Left renal pelvis (tissue), 4 donors: ENCODE data around the gene SEZ6L2. TPM values are rescaled to one million over a fixed set of nuclear protein-coding genes. Genes with fewer than 3 reads are reported as not detected.
A peak's percentile ranks its signal among the peaks of the same experiment; 100 is the strongest.
"Not testable (repeated sequence)": the region's sequence is repeated elsewhere in the genome, so short reads cannot be mapped to it uniquely, and the experiment has no call there.

Experiments used
- DNase-seq, 4 donors: peaks; one replicate each; pipeline ENCODE4 v3.0.0-alpha.2; 2013; ENCODE audit warnings: low read depth in 4 of 4, low spot score in 3 of 4
- polyA plus RNA-seq, 4 donors: library from polyadenylated mRNA; unstranded; fragments of 120-200 nt; gene quantifications; one replicate each; pipeline ENCODE4 v1.2.1, GENCODE V29; 2013; ENCODE audit not compliant: insufficient read length in 4 of 4

The SEZ6L2 gene
- polyA plus RNA-seq, 4 donors, result 9.5 to 11.8 (median 10.9) TPM

DNA sequence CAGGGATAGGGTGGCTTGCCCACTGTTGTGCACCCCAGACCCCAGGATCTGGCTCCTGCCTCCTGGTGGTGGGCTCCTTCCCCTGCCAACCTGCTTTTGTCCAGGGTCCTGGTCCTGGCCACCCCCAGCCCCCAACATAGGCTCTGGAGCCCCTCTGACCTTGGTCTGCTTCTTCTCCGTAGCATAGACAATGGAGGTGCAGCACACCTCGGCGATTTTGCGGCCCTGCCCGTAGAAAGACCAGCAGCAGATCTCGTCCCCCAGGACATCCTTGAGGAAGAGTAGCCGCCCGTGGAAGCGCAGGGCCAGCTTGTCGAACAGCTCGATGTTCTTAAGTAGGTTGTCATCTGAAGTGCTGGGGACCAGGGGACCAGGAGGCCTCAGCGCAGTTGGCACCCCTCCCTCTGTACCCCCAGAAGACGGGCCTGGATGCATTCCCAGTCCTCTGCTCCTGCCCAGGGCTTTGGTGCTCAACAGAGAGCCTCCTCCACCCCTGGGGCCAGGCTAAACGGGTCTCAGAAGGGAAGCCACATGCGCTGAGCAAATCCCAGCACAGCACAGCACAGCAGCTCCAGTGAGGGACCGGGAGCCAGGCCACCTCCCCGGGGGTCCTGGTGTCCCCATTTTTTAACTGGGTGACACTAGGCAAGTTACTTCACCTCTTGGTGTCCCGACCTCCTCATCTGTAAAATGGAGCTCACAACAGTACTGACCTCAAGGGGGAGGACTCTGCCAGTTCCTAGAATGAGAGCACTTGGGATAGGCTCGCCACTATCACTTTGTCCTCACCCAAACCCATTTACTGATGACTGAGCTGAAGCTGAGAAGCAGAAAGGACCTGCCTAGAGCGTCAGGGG, 11.7 kb upstream of the SEZ6L2 start:
- DNase-seq, result no peak

DNA sequence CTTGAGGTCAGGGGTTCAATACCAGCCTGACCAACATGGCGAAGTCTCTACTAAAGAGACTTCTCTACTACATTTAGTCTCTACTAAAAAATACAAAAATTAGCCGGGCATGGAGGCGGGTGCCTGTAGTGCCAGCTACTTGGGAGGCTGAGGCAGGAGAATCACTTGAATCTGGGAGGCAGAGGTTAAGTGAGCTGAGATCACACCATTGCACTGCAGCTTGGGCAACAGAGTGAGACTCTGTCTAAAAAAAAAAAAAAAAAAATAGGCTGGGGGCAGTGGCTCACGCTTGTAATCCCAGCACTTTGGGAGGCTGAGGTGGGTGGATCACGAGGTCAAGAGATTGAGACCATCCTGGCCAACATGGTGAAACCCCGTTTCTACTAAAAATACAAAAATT, 10.5 kb upstream of the SEZ6L2 start:
- not testable (repeated sequence) for DNase-seq

DNA sequence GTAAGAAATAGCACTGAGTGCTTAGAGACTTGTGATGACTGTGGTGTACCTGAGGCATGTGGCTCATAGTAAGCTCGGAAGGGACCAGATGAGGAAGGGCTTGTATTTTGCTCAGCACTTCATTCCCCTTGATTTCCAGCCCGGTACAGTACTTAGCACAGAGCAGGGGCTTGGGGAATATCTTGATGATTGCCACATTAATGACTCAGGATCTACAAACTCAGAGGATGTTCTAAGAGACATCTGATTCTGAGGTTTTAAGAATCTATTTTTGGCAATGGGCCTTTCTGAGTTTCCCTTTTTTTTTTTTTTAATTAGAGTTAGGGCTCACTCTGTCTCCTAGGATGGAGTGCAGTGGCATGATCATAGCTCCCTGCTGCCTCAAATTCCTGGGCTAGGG, 10.0 kb upstream of the SEZ6L2 start:
- no peak for DNase-seq

DNA sequence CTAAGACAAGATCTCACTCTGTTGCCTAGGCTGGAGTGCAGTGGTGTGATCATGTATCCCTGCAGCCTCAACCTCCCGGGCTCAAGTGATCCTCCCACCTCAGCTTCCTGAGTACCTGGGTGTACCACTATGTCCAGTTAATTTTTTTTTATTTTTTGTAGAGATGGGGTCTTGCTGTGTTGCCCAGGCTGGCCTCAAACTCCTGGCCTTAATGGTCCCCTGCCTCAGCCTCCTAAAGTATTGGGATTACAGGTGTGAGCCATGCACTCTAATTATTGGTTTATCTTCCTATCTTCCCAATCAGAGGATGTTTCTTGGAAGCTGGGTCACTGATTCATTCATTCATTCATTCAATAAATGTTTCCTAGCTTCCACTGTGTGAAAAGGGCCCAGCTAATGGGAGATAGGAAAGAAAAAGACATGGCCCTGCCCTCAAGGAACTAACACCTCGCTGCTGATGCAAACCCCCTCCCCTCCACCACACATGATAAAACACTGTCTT, 9.4 kb upstream of the SEZ6L2 start:
- DNase-seq, result no peak

DNA sequence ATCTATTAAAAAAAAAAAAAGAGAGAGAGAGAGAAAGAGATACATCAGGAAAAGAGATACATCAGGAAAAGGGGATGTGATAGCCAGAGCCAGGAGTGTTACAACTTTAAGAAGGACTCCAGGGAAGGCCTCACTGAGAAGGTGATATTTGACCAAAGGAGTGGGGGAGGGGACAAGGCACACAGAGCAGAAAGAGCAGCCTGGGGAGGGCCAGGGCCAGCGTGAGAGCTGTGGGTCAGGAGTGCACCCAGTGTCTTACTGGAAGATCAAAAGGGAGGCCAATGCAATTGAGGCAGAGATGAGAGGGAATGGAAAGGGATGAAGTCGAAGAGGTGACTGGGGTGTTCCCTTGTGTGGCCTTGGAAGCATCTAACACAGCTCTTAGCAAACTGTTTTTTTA, 8.6 kb upstream of the SEZ6L2 start:
- no peak for DNase-seq

DNA sequence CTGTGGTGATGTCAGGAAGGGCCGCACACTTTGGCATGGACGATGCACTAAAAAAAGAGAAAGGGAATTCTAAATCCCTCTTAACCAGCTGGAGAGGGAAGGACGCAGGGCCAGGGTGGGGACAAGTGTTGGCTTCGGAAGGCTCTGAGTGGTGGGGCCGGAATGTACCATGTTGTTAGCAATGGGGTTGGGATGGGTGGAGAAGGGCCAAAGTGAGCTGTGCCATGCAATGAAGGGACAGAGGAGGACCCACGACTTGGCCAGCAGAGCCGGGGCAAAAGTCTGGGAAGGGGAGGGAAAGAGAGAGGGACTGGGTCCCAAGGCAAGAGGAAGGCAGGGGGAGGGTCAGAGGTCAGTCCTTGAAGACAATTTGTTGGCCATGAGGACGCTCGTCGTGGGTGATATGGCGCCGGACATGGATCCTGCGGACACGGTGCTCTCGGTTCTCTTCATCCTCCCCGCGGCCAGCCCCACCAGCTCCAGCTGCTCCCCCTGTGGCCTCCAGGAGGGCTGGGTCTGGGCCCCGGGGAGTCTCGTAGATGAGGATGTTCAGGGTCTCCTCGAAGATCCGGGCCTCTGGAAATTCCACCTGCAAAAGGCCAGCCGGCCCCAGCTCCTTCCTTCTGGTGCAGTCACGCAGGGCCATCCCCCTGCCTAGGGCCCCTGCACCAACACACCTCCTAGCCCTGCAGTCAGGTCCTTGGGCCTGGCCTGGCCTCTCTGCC, 7.3 kb upstream of the SEZ6L2 start:
- DNase-seq, result no peak

DNA sequence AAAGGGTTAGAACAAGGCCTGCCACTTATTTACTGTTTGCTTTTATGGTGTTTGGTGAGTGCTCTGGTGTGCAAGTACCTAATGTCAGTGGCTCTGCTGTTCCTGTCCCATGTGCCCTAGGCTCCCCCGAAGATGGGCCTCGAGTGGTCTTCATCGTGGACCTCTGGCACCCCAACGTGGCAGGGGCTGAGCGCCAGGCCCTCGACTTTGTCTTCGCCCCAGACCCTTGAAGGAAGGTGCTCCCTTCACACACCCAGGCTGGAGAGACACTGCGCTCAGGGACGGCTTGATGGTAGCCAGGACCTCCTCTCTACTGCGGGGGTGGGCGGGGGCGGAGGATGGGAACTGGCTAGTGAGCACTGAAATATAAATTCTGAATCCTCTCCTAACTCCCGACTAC, 6.3 kb upstream of the SEZ6L2 start:
- no peak for DNase-seq

DNA sequence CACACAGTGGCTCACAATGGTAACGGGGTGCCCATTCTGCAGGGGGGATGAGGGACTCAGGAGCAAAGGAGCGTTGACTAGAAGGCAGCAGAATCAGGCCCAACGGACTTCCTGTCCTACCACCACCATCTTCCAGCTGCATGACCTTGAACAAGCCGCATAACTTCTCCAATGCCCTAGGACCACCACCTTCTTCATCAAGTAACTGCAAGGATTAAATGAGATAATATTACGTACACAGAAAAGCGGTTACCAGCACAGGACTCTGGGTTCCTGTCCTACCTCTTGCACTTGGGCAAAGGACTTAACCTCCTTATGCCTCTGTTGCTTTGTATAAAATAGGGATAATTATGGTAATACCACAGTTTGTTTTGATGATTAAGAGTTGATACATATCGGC, 5.6 kb upstream of the SEZ6L2 start:
- DNase-seq, result no peak

DNA sequence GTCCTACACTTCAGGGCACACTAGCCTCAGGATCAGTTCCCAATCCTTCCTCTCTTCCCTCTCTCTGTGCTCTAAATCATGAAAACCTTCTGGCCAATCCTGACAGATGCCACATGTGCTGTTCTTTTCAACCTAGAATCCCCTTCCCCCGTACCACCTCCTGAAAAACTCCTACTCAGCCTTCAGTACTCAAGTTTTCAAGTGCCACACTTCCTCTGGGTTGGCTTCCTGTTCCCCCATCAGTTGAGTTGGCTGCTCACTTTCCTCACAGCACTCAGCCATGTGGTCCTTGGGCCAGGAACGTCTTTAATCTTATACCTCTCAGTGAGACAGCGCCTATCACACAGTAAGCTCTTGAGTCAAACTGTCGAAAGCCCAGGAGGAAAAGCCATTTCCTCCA, 4.2 kb upstream of the SEZ6L2 start:
- DNase-seq, result no peak

DNA sequence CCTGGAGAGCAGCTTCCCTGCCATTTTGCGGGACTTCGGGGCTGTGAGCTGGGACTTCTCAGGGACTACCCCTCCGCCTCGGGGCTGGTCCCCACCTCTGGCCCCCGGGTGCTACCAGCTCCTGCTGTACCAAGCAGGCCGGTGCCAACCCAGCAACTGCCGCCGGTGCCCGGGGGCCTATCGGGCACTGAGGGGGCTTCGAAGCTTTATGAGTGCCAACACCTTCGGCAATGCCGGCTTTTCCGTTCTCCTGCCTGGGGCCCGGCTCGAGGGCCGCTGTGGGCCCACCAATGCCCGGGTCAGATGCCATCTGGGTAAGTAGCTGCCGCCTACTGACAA, 2.2 kb upstream of the SEZ6L2 start:
- DNase-seq, result no peak

DNA sequence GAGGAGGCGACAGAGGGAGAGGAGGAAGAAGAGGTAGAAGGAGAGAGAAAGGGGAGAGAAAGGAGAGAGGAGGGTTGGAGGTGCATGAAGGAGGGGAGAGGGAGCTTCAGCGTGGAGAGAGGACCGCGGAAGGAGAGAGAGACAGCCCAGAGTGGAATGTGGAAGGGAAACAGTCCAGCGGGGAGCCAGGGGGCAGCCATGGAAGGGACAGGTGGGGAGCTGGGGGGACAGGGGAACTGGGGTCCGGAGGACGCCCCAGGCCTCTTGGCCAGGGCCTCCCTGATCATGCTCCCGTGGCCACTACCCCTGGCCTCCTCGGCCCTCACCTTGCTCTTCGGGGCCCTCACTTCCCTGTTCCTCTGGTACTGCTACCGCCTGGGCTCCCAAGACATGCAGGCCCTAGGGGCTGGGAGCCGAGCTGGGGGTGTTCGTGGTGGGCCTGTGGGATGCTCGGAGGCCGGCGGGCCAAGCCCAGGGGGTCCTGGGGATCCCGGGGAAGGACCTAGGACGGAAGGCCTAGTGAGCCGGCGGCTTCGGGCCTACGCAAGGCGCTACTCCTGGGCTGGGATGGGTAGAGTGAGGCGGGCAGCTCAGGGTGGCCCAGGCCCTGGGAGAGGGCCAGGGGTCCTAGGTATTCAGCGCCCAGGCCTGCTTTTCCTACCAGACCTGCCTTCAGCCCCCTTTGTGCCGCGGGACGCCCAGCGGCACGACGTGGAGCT, 1.7 kb upstream of the SEZ6L2 start:
- DNase-seq, result no peak

DNA sequence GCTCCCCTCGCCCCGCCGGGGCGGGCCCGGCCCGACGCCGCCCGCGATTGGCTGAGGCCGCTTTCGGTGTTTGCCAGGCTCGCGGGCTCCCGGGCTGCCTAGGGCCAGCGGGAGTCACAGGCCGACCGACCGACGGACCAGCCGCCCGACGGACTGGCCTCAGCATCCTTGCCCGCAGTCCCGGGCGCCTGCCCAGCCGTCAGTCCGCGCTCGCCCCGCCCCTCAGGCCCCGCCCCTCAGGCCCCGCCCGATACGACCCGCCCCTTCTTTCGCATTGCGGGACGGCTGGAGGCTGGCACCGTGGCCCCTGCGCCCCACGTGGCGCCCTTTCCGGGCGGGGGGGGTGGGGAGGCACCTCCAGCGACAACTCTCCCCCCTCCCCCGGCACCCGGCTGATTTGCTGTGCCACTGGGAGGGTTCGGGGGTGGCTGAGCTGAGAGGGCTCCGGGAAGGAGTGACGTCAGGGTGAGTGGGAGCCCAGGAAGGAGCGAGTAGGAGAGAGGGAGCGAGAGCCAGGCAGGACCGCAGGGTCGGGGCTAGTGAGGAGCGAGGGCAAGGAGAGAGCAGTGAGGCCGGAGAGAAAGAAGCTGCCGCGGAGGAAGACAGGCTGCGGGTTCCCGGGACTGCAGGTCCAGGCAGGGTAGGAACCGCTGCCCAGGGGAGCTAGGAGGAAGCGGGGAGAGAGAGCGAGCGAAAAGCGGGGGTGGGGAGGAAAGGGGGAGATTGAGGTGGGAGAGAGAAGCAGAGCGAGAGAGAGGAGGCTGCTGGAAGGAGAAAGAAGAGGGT, 945 bp upstream of the SEZ6L2 start, which contains the start of gene ASPHD1:
TSS of gene ASPHD1 (plus strand) at position 387 of the 786 bp plus-strand sequence. CDS start 484 bp downstream, outside the sequence.
- DNase-seq, result peak in 2 of 4 donors; percentile 36 to 58

DNA sequence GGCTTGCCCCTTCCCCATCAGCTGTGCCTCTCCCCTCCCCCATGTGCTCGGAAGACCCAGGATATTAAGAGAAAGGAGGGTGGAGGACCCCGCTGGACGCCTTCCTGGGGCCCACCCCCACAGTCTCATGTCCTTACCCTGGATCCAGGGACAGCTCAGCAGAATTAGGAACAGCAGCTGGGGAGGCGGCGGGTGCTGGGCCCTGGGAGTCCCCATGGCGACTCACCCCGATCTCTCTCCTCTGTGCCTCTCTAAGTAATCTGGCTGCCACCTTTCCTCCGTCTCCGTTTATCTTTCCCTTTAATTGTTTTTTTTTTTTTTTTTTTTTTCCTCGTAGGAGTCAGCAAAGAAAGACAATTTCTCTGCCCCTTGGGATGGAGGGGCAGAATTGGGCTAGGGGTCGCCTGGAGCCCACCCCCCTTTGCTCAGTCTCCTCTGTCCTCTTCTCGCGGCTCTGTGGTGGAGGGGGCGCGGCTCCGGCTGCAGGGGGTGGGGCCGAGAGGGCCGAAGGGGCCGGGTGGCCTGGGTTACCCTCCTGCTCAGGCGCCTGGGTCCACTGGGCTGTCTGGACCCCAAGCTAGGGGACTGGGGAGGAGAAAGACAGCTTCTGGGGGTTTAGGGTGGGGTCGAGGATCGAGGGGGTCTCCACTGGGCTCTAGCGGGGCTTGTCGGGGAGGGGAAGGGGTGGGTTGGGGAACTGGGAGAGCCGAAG, 390 bp downstream of the SEZ6L2 start:
- DNase-seq, result no peak

DNA sequence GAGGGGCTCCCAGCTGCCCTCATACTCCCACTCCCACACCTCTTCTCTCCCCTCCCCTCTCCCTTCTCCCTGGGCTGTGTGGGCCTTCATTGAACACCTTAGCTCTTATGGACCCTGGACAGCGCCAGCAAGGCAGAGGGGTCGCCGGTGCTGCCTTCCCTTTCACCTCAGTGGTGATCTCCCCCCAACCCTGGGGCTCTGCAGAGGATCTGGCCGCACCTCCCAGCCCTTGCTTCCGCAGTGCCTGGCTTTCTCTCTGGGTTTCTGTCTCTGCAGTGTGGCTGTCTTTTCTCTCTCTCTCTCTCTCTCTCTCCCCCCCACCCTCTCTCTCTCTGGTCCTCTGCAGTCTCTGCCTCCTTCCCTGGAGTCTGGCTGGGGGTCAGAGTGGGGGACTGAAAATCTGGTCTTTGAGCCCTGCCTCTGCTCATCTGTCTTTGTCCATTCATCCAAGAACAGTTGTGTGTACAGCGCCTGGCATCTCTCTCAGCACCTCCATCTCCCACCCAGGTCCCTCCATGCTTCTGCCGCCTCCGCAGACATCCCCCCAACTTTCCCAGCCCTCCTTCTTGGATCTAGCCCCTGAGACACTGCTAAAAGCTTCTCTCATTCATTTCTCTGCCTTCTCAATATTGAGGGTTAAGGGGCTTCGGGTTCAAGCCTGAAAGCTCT, 1.1 kb downstream of the SEZ6L2 start:
- no peak for DNase-seq

DNA sequence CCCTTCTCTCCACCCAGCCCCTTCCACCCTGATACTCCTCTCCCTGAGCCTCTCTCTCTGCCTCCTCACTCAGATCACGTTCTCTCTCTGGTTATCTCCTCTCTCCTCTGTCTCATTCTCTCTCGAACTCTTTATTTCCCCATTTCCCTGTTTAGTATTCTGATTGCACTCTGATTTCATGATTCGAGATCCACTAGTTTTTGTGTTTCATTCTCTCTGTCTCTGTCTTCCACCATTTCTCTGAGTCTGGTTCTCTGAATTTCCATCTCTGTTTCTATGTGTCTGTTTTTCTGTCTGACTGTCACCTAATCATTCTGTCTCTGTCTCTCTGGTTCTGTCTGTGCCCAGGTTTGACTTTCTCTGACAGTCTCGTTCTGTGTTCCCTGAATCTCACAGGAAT, 2.0 kb downstream of the SEZ6L2 start:
- DNase-seq, result no peak

DNA sequence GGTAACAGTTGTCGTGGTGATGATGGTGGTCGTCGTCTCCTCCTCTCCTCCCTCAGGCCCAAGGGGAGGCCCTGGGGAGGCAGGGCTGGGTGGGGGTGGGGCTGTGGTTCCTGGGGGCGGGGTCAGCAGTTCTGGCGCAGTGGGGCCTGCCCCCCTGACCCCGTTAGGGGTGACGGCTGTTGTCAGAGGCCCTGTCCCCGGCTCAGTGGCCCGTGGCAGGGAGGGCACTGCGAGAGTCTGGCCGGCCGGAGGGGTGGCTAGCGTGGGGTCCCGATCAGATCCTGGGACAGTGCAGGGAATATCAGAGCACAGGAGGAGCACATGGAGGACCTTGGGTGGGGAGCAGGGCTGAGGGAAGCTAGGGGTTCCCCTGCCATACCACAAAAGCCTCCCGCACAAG, 2.5 kb downstream of the SEZ6L2 start:
- no peak for DNase-seq

DNA sequence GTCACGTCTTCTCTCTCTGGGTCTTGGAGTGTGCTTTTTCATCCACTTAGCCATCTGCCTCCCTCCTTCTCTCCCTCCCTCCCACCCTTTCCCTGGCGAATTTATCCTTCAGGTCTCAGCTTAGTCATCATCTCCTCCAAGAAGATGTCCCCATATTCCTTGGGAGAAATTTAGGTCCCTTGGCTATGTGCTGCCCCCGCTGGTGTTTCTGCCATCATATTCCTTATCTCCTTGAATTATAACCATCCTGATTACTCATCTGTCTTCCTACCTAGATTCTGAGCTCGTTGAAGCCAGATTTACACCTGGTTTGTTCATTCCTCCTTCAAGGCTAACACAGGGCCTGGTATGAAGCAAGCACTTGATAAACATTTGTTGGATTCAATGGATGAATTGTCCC, 5.0 kb downstream of the SEZ6L2 start:
- DNase-seq, result no peak

DNA sequence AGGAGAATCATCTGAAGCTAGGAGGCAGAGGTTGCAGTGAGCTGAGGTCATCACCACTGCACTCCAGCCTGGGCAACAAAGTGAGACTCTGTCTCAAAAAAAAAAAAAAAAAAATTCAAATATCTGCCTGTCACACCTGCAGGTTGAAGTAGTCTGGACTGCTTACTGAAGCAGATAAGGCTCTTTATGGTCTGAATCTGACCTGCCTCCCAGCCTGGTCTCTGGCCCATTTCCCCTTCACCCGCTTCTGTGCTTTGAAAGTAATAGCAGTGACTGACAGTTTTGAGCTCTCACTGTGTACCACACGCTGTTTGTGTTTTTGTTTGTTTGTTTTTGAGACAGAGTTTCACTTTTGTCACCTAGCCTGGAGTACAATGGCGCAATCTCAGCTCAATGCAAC, 5.8 kb downstream of the SEZ6L2 start:
- no peak for DNase-seq

DNA sequence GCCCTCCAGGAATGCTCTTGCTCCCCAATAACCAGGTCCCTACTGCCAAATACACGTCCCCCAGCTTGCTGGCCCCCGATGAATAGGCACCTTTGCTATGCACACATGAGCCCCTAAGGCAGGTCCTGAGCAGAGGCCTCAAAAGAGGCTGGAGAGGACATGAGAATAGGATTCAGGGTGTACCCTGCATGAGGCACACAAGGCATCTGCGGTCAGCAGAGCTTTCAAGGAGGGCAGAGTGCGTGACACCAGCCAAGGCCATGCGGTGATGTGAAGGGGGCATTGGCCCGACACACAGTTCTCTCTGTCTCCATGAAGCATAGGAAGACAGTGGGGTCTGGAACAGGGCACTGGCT, 6.9 kb downstream of the SEZ6L2 start:
- DNase-seq, result no peak
